Ecto neural progenitor cell (in vitro differentiated cells): ENCODE results near the gene FMN1.

Experiments
- DNase-seq: peaks from one replicate; pipeline ENCODE4 v3.0.0-alpha.2; 2018; ENCODE audit warnings: low spot score

Gene FMN1

GRCh38 chr15:33198541-33198940 lies 4.0 kb upstream of the FMN1 start:
- no peak for DNase-seq

GRCh38 chr15:33197636-33198035 lies 3.1 kb upstream of the FMN1 start:
- DNase-seq, result no peak

GRCh38 chr15:33194237-33194636 lies 277 bp downstream of the FMN1 start:
- DNase-seq, result peak; percentile 75

- DNase-seq, result no peak
Observed at GRCh38 chr15:33191591-33191990, 2.9 kb downstream of the FMN1 start.

- DNase-seq, result no peak
Observed at GRCh38 chr15:33190539-33190938, 4.0 kb downstream of the FMN1 start.

GRCh38 chr15:33188641-33189257 lies 5.8 kb downstream of the FMN1 start:
- DNase-seq, result no peak

- DNase-seq, result no peak
Observed at GRCh38 chr15:33188159-33188558, 6.4 kb downstream of the FMN1 start.

GRCh38 chr15:33183334-33183733 lies 11.2 kb downstream of the FMN1 start:
- DNase-seq, result no peak

GRCh38 chr15:33182926-33183325 lies 11.6 kb downstream of the FMN1 start:
- DNase-seq, result no peak

- DNase-seq, result no peak
Observed at GRCh38 chr15:33182278-33182905, 12.1 kb downstream of the FMN1 start.

- no peak for DNase-seq
Observed at GRCh38 chr15:33179874-33180273, 14.6 kb downstream of the FMN1 start.

- no peak for DNase-seq
Observed at GRCh38 chr15:33171202-33171601, 23.3 kb downstream of the FMN1 start.

GRCh38 chr15:33169625-33170024 lies 24.9 kb downstream of the FMN1 start:
- no peak for DNase-seq

- DNase-seq, result no peak
Observed at GRCh38 chr15:33168444-33168843, 26.1 kb downstream of the FMN1 start.

- no peak for DNase-seq
Observed at GRCh38 chr15:33163816-33164215, 30.7 kb downstream of the FMN1 start.

- no peak for DNase-seq
Observed at GRCh38 chr15:33161209-33161608, 33.3 kb downstream of the FMN1 start.

- no peak for DNase-seq
Observed at GRCh38 chr15:33160581-33161165, 33.8 kb downstream of the FMN1 start.

- no peak for DNase-seq
Observed at GRCh38 chr15:33159726-33160453, 34.6 kb downstream of the FMN1 start.

- DNase-seq, result no peak
Observed at GRCh38 chr15:33158366-33158765, 36.1 kb downstream of the FMN1 start.

GRCh38 chr15:33157371-33158037 lies 37.0 kb downstream of the FMN1 start:
- DNase-seq, result no peak

- DNase-seq, result no peak
Observed at GRCh38 chr15:33155691-33156420, 38.7 kb downstream of the FMN1 start.
